ENCODE data around the gene RPRD1B.
"Not testable (repeated sequence)": the region's sequence is repeated elsewhere in the genome, so short reads cannot be mapped to it uniquely, and the experiment has no call there.

Gene RPRD1B

GRCh38 chr20:38107916-38108315, 74.4 kb downstream of the RPRD1B start:
- not testable (repeated sequence) for DNase-seq

GRCh38 chr20:38108438-38108985, 75.0 kb downstream of the RPRD1B start:
- no peak for DNase-seq

GRCh38 chr20:38108986-38109541, 75.5 kb downstream of the RPRD1B start:
- DNase-seq, result no peak

- DNase-seq, result no peak
These were observed 76.3 kb downstream of the RPRD1B start for GRCh38 chr20:38109591-38110524.

- DNase-seq, result no peak
These were observed 77.1 kb downstream of the RPRD1B start for GRCh38 chr20:38110525-38111178.

- no peak for DNase-seq
These were observed 78.1 kb downstream of the RPRD1B start for GRCh38 chr20:38111366-38112232.

GRCh38 chr20:38112261-38112929, 78.8 kb downstream of the RPRD1B start:
- no peak for DNase-seq

GRCh38 chr20:38112930-38113294, 79.4 kb downstream of the RPRD1B start:
- DNase-seq, result no peak

- DNase-seq, result peak in 1 of 5 donors; percentile 33
These were observed 80.1 kb downstream of the RPRD1B start for GRCh38 chr20:38113401-38114325.

GRCh38 chr20:38114353-38114791, 80.8 kb downstream of the RPRD1B start:
- no peak for DNase-seq

GRCh38 chr20:38115205-38115604, 81.7 kb downstream of the RPRD1B start:
- no peak for DNase-seq

GRCh38 chr20:38115896-38116295, 82.3 kb downstream of the RPRD1B start:
- DNase-seq, result no peak

- no peak for DNase-seq
These were observed 83.0 kb downstream of the RPRD1B start for GRCh38 chr20:38116409-38117165.

GRCh38 chr20:38117205-38117604, 83.7 kb downstream of the RPRD1B start:
- DNase-seq, result no peak

- DNase-seq, result no peak
These were observed 84.1 kb downstream of the RPRD1B start for GRCh38 chr20:38117635-38118034.

GRCh38 chr20:38119446-38119845, 85.9 kb downstream of the RPRD1B start:
- no peak for DNase-seq

- DNase-seq, result no peak
These were observed 87.1 kb downstream of the RPRD1B start for GRCh38 chr20:38120625-38120988.

GRCh38 chr20:38121741-38122140, 88.2 kb downstream of the RPRD1B start:
- no peak for DNase-seq

GRCh38 chr20:38123021-38123587, 89.6 kb downstream of the RPRD1B start:
- peak in 1 of 5 donors; percentile 19 for DNase-seq
